ENCODE data around the gene AGTR1.

The AGTR1 gene

DNA sequence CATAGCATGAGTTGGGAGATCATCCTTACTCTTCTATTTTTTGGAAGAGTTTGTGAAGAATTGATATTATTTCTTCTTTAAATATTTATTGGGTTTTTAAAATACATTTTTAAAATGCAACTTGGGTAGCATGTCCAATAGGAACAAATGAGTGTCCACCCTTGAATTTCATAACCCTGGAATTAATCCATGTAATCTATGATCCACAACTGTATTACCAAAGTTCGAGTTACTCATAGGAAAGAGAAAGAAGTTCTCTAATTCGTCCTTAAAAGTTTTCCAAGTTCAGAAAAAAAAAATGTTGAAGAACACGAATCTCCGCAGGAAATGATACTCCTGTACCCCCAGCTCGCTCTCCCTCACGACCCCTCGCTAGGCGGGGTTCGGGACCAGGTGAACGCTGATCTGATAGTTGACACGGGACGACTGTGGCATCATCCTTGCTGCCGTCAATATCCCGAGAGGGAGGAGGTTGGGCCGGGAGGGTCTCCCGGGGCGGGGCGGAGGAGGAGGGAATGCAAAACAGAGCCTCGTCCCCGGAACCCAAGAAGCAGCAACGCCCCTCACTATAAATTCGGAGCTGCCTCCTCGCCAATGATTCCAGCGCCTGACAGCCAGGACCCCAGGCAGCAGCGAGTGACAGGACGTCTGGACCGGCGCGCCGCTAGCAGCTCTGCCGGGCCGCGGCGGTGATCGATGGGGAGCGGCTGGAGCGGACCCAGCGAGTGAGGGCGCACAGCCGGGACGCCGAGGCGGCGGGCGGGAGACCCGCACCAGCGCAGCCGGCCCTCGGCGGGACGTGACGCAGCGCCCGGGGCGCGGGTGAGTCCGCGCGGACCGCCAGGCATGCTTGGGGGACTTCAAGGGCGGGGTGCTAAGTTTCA lies at the start of gene AGTR1:
TSS of gene AGTR1 (plus strand) at position 598 of the 884 bp plus-strand sequence. CDS start 43,133 bp downstream, outside the sequence.
- DNase-seq (ENCODE audit: low read depth in 2 of 2), result no peak

DNA sequence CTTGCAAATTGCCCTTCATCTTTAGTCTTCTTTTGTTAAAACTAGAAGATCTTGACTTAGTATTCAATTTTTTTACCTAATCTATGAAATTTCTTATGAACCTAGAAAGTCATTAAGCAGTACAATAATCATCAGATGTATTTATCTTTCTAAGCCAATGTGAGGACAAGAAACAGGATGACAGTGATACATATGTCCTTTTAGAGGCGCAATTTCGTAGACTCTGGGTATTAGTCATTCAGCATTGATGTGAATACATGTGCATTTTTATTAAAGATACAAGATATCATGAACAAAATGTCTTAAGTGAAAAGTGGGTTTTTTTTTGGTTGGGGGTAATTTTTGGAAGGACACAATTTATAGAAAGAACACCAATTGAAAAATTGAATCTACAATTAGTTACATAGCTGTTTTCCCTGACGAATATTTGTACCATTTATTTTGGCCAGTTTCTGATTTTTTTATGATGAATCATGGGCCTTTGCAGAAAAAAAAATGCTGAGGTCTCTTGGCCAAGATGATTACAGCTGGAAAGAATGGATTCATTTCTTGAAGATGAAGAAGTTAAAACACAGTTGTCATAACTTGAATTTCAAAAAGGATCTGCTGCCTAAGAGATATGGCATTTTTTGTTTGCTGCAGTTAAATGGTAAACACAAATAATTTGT lies 48.9 kb upstream of the AGTR1 start:
- no peak for DNase-seq (ENCODE audit: low read depth in 2 of 2)

- DNase-seq (ENCODE audit: low read depth in 2 of 2), result no peak
Observed at GRCh38 chr3:148651549-148651948, 46.2 kb upstream of the AGTR1 start.

DNA sequence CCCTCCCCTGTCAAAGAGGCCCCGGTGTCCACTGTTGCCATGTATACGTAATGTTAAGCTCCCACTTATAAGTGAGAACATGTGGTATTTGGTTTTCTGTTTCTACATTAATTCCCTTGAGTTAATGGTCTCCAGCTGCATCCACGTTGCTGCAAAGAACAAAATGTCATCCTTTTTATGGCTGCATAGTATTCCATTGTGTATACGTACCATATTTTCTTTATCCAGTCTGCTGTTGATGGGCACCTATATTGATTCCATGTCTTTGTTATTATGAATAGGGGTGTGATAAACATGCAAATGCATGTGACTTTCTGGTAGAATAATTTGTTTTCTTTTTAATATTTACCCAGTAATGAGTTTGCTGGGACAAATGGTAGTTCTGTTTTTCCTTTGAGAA lies 43.3 kb upstream of the AGTR1 start:
- DNase-seq (ENCODE audit: low read depth in 2 of 2), result no peak

DNA sequence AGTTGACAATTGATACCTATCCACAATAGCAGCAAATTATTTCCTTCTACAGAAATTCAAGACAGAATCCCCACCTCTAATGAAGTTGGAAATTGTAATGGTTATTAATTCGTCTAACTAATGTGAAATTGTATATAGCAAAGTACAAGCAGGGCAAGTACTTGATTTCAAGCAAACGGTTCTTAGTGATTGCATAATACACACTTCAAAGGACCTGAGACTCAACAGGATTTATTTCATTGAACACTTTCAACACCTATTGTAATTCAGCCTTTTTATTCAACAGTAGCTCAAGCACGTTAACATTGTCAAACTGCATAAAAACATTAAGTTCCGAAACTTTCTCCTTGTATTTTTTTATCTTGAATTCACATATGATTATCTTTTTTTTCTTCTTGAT lies 40.2 kb upstream of the AGTR1 start:
- DNase-seq (ENCODE audit: low read depth in 2 of 2), result no peak

- no peak for DNase-seq (ENCODE audit: low read depth in 2 of 2)
Observed at GRCh38 chr3:148659512-148659911, 38.2 kb upstream of the AGTR1 start.

GRCh38 chr3:148680289-148680688 lies 17.4 kb upstream of the AGTR1 start:
- DNase-seq (ENCODE audit: low read depth in 2 of 2), result no peak

- DNase-seq (ENCODE audit: low read depth in 2 of 2), result no peak
Observed at GRCh38 chr3:148681080-148681479, 16.6 kb upstream of the AGTR1 start.

DNA sequence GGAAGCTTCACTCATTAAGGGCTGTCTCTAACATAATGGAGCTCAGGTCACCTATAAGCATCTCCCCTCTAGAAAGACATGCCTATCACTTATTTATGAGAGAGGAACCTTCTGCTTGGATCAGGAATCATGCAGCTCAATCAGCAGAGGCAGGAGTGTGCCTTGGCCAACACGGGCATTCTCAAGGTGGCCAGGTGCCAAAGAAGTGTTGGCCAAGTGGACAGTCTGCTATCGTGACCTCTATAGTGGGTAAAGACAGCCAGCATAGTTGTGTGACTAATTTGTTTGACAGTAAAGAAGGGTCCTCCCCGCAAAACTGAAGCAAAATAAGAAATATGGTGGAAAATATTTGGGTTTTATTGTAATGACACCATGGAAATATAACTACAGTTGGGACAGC lies 14.7 kb upstream of the AGTR1 start:
- no peak for DNase-seq (ENCODE audit: low read depth in 2 of 2)

- DNase-seq (ENCODE audit: low read depth in 2 of 2), result no peak
Observed at GRCh38 chr3:148694116-148694515, 3.6 kb upstream of the AGTR1 start.

DNA sequence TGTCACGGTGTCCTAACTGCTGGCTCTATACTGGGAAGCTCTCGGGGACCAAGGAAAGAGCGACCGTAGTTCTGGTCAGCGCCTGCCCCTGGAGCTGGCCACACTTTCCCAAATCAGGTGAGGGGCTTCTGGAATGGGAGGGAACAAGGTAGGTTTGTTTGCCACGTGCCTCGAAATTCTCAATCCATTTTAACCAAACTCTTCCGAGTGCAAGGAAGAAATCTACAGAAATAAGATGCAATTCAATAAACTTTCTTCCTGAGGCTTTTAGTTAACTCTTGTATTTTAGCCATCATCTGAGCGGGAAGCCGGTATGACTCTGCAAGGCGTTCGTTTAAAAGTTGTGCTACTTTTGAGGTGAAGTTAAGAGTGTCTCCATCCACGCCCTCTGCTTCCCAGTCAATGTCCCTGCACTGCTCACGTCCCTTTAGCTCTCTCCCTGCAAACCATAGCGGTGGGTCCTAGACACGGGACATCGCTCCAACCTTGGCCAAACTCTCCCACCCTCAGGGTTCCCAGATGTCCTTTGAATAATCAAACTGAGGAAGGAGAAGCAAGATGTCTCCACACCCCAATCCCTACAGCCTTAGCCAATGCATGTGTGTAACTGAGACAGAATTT lies 597 bp downstream of the AGTR1 start:
- no peak for DNase-seq (ENCODE audit: low read depth in 2 of 2)

GRCh38 chr3:148705314-148705713 lies 7.6 kb downstream of the AGTR1 start:
- DNase-seq (ENCODE audit: low read depth in 2 of 2), result no peak

GRCh38 chr3:148707601-148708380 lies 10.1 kb downstream of the AGTR1 start:
- DNase-seq (ENCODE audit: low read depth in 2 of 2), result no peak

GRCh38 chr3:148708409-148708808 lies 10.7 kb downstream of the AGTR1 start:
- DNase-seq (ENCODE audit: low read depth in 2 of 2), result no peak

GRCh38 chr3:148709560-148710253 lies 12.0 kb downstream of the AGTR1 start:
- DNase-seq (ENCODE audit: low read depth in 2 of 2), result no peak

DNA sequence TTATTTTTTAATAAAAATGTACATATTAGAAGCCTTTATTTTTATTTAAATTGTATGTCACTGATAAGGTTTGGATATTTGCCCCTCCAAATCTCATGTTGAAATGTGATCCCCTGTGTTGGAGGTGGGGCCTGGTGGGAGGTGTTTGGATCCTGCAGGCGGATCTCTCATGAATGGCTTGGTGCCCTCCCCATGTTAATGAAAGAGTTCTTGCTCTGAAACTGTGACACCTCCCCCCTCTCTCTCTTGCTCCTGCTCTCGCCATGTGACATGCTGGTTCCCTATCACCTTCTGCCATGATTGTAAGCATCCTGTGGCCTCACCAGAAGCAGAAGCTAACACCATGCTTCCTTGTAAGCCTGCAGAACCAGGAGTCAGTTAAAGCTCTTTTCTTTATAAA lies 13.0 kb downstream of the AGTR1 start:
- DNase-seq (ENCODE audit: low read depth in 2 of 2), result no peak

DNA sequence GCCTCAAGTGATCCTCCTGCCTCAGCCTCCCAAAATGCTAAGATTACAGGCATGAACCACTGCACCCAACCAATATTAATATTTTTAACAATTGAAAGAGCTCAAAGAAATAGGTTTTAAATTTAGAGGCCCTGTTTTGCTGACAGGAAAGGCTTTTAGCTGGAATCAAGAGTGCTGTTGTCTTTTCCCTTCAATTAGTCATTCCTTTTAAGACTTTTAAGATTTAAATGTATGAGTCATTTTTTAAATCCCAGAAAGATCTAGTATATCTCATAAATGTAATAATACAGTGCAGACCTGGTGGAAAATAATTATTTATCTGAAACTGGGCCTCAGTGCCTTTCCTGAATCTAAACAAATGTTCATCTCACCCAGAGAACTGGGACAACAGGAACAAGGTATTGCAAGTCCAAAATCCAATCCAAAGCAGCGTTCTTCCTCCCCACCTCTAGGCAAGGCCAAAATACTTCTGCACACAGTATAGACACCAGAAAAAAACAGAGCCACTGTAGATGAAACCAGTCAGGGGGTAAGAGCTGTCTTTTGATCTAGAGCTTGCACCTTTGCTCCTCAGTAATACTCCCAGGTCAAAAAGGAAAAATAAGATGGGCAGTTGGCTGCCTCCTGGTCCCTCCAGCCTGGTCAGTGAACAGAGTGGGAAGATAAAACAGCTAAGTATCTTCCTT lies 14.4 kb downstream of the AGTR1 start:
- DNase-seq (ENCODE audit: low read depth in 2 of 2), result no peak

- no peak for DNase-seq (ENCODE audit: low read depth in 2 of 2)
Observed at GRCh38 chr3:148714521-148714920, 16.8 kb downstream of the AGTR1 start.

DNA sequence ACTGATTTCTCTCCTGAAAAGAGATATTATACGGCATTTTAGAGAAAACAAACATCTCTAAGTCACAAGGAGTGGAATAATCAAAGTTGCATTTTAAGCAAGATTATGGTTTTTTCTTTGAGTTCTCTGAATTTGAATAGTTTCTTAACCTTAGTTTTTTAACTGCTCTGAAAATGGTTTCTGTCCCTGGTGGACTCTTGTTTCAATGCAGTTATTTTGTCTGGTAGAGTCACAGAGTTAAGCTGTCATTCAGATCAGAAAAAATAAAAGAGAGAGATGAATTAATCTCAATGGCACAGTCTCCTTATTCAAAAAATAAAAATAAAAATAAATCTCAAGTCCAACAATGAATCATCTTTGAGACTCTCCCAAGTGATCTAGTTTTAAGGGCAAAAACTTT lies 19.0 kb downstream of the AGTR1 start:
- DNase-seq (ENCODE audit: low read depth in 2 of 2), result no peak

DNA sequence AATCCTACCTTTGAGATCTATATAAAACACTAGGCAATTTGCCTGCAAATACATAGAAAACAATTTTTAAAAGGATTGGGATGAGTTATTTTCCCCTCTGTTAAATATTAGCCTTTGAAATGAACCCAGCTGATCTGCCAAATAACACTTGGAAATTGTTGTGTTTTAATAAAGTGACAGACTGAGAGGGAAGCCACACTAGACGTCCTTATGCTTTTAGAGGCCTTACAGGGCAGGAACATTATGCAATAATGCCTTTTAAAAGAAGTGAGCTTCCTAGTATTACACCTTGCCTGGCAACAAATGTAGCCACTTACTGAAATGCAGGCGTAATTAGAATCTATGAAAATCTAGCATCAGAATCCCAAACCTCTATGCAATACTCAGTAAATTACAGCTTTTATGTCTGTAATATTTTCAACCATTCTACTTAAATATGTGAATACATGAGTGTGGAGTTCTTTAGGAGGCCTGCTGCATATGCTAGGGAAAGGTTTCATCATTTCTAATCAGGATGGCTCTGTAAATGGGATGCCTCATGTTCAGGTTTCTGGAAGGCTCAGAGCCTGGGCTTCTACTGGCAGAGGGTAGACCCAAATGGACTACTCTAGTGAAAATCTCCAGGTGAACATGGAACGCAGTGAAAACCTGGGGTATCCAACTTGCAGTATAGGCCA lies 20.3 kb downstream of the AGTR1 start:
- DNase-seq (ENCODE audit: low read depth in 2 of 2), result no peak
